ENCODE results near the gene ESYT3. TPM values are rescaled to one million over a fixed set of nuclear protein-coding genes. Genes with fewer than 3 reads are reported as not detected.

The ESYT3 gene
- total RNA-seq, 2 experiments from 2014 or later: 0.22 TPM; not detected in 1

DNA sequence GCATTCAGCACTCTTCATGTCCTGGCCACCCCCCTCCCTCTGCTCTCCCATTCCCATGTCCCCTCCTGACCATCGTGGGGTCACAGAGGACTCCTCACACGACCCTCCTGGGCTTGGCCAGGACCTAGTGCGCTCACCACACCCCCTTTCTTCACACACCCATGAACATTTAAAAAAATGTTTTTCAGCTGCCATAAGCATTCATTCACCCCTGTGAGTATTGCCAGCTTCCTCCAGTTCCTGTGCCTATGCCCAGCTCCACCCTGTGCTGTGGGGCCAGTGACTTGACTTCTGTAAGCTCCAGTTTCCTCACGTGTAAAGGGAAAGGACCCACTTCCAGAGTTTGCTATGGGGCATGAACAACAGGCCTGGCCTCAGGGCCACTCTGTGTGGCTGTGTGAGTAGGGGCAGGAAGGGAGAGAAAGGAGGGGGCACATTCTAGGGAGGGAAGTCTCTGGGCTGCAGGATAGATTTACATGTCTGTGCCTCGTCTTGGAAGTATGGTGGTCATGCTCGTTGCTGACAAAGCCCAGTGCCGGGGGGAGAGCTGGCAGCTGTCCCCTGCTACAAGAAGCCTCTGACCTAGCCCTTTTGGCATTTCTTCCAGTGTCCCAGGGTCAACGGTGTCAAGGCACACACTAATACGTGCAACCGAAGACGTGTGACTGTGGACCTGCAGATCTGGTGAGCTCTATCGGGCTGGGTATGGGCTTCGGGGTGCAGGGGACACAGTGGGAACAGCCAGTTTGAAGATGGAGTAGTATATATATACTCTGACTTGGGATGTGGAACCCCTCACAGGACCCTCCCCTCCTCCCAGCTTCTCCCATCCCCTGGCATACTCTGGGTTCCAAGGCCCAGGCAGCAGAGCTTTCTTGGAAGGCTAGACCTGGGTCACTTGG, 22.8 kb downstream of the ESYT3 start:
- Histone ChIP-seq H3K9me3 (ENCODE audit: control insufficient read depth in 1 of 2, insufficient read depth in 1 of 2, low read length in 2 of 2) (peaks cover 0 to 6% of the 10 kb centered on the region in 2 experiments), H3K4me3 (ENCODE audit: low read length) (no peak overlapping the region), H3K36me3 (ENCODE audit: insufficient read depth, low read length) (no peaks in the 10 kb centered on the region), H3K4me1 (ENCODE audit: insufficient read depth, low read length) (no peaks in the 10 kb centered on the region), H3K27ac (ENCODE audit: low read depth in 1 of 2, low read length in 2 of 2) (no peak overlapping the region), H3K27me3 (ENCODE audit: control insufficient read depth in 1 of 2, insufficient read depth in 2 of 2, low read length in 2 of 2) (peaks cover 0 to 2% of the 10 kb centered on the region in 2 experiments)
- ATAC-seq (ENCODE audit: poor library complexity) (no peak), DNase-seq (no peak)
- CTCF ChIA-PET: no interaction called here
- no peak overlapping the region for H3K4me3 Mint-ChIP-seq
- TF ChIP-seq, protein P1, sequence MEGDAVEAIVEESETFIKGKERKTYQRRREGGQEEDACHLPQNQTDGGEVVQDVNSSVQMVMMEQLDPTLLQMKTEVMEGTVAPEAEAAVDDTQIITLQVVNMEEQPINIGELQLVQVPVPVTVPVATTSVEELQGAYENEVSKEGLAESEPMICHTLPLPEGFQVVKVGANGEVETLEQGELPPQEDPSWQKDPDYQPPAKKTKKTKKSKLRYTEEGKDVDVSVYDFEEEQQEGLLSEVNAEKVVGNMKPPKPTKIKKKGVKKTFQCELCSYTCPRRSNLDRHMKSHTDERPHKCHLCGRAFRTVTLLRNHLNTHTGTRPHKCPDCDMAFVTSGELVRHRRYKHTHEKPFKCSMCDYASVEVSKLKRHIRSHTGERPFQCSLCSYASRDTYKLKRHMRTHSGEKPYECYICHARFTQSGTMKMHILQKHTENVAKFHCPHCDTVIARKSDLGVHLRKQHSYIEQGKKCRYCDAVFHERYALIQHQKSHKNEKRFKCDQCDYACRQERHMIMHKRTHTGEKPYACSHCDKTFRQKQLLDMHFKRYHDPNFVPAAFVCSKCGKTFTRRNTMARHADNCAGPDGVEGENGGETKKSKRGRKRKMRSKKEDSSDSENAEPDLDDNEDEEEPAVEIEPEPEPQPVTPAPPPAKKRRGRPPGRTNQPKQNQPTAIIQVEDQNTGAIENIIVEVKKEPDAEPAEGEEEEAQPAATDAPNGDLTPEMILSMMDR (IDR thresholded peaks at IDR 0.05): no peak
- H3K27me3 Mint-ChIP-seq: no peaks in the 10 kb centered on the region
- H3K36me3 Mint-ChIP-seq (ENCODE audit: low read depth): no peaks in the 10 kb centered on the region
- POLR2A ChIA-PET: no interaction called here
- no peak overlapping the region for H3K27ac Mint-ChIP-seq
- no peaks in the 10 kb centered on the region for H3K9me3 Mint-ChIP-seq
- intact Hi-C loops (cut with DNase I, micrococcal nuclease): no loop called here
- no peaks in the 10 kb centered on the region for H3K4me1 Mint-ChIP-seq (ENCODE audit: low read depth)

DNA sequence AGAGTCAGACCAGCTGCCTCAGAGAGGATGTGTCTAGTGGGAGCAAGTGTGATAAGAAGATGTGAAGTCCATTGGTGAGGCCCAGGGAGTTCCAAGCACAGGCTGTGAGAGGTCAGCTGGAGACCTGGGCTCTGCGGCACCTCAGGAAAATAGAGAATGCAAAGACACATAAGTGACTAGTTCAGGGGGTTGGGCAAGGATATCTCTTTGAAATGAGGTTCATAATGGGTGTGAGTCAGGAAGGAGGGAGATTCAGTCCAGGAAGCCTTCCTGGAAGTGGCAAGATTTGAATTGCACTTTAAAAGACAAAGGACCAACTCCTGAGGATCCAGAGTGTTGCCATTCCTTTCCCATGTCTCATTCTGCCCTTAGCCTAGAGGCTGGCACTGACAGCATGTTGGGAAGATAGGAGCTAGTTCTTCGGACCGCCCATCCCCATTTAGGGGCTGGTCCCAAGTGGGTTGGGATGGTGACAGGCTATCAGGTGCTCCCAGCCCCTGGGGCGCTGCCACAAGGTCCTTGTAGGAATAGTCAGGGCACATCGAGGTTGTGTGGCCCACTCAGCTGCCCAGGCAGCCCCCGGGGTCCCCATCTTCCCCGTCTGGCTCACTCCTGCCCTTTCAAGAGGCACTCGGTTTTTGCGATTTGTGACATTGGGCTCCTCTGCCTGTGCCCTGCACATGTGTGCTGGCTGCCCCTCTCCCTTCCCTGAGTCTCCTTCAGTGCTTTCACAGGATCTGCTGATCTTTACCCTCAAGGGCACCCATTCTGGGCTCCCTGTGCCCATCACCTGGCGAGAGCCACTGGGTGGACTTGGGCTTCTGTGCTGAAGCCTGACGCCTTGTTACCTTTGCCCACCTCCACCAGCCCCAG, 23.7 kb downstream of the ESYT3 start:
- H3K27ac ChIP-seq (ENCODE audit: low read depth in 1 of 2, low read length in 2 of 2): no peak overlapping the region
- H3K4me3 ChIP-seq (ENCODE audit: low read length): no peak overlapping the region
- H3K27me3 ChIP-seq (ENCODE audit: control insufficient read depth in 1 of 2, insufficient read depth in 2 of 2, low read length in 2 of 2): peaks cover 0 to 2% of the 10 kb centered on the region in 2 experiments
- DNase-seq (no peak), ATAC-seq (ENCODE audit: poor library complexity) (no peak)
- ChIA-PET CTCF (no interaction called here), POLR2A (no interaction called here)
- no peaks in the 10 kb centered on the region for H3K4me1 Mint-ChIP-seq (ENCODE audit: low read depth)
- TF ChIP-seq, protein P1 (IDR thresholded peaks at IDR 0.05): no peak
- intact Hi-C loops (cut with DNase I, micrococcal nuclease): no loop called here
- H3K4me1 ChIP-seq (ENCODE audit: insufficient read depth, low read length): no peaks in the 10 kb centered on the region
- H3K27me3 Mint-ChIP-seq: peaks cover 5% of the 10 kb centered on the region
- H3K36me3 Mint-ChIP-seq (ENCODE audit: low read depth): no peaks in the 10 kb centered on the region
- H3K36me3 ChIP-seq (ENCODE audit: insufficient read depth, low read length): no peaks in the 10 kb centered on the region
- no peak overlapping the region for H3K4me3 Mint-ChIP-seq
- H3K9me3 ChIP-seq (ENCODE audit: control insufficient read depth in 1 of 2, insufficient read depth in 1 of 2, low read length in 2 of 2): peaks cover 0 to 6% of the 10 kb centered on the region in 2 experiments
- H3K27ac Mint-ChIP-seq: no peak overlapping the region
- no peaks in the 10 kb centered on the region for H3K9me3 Mint-ChIP-seq

DNA sequence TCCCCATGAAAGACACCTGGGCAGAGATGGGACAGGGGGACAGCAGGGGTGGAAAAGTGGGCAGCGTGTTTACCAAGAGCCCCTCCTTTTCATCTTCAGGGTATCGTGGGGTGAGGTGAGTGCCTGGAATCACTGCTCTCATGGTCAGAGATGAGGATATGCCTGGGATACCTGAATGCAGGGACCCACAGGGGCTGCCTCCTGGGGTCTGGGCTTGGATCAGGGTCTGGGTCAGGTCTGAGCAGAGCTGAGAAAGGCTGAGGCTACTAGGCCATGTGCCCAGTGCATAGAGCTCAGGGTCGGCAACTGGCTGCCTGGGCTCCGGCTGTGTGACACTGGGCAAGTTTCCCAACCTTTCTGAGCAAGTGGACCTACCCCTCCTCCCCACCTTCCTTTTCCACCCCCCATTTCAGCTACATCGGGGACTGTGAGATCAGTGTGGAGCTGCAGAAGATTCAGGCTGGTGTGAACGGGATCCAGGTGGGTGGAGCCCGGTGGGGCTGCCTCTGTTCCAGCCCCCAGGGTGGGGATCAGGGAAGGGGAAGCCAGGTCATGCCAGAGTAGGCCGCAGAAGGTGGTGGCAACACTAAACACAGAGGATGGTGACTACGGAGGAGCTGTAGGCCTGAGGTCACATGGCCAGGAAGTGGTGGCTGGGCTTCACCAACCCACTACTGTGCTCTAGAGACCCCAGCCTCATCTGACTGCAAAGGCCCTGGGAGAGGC, 24.5 kb downstream of the ESYT3 start:
- Histone ChIP-seq H3K4me1 (ENCODE audit: insufficient read depth, low read length) (no peaks in the 10 kb centered on the region), H3K27me3 (ENCODE audit: control insufficient read depth in 1 of 2, insufficient read depth in 2 of 2, low read length in 2 of 2) (peaks cover 0 to 2% of the 10 kb centered on the region in 2 experiments), H3K36me3 (ENCODE audit: insufficient read depth, low read length) (no peaks in the 10 kb centered on the region), H3K27ac (ENCODE audit: low read depth in 1 of 2, low read length in 2 of 2) (no peak overlapping the region), H3K4me3 (ENCODE audit: low read length) (no peak overlapping the region), H3K9me3 (ENCODE audit: control insufficient read depth in 1 of 2, insufficient read depth in 1 of 2, low read length in 2 of 2) (peaks cover 0 to 6% of the 10 kb centered on the region in 2 experiments)
- no peaks in the 10 kb centered on the region for H3K4me1 Mint-ChIP-seq (ENCODE audit: low read depth)
- TF ChIP-seq, protein P1 (IDR thresholded peaks at IDR 0.05): no peak
- ATAC-seq (ENCODE audit: poor library complexity) (no peak), DNase-seq (no peak)
- H3K9me3 Mint-ChIP-seq: no peaks in the 10 kb centered on the region
- intact Hi-C loops (cut with DNase I, micrococcal nuclease): no loop called here
- ChIA-PET POLR2A (no interaction called here), CTCF (no interaction called here)
- H3K36me3 Mint-ChIP-seq (ENCODE audit: low read depth): no peaks in the 10 kb centered on the region
- H3K4me3 Mint-ChIP-seq: no peak overlapping the region
- H3K27ac Mint-ChIP-seq: no peak overlapping the region
- H3K27me3 Mint-ChIP-seq: peaks cover 5% of the 10 kb centered on the region

Measured in CD4-positive, alpha-beta T cell (primary cell).